ENCODE measurements around the gene COLGALT1.
"Not testable (repeated sequence)": the region's sequence is repeated elsewhere in the genome, so short reads cannot be mapped to it uniquely, and the experiment has no call there.

Gene COLGALT1

GRCh38 chr19:17579661-17580244 is 24.3 kb downstream of the COLGALT1 start:
- no peak overlapping the region for H3K4me3 ChIP-seq (ENCODE audit: low read depth, low read length)
- DNase-seq (ENCODE audit: low read depth), result peak; percentile 63
- TF ChIP-seq MAX (IDR thresholded peaks at IDR 0.05; ENCODE audit: low read depth, low read length) (no peak), MYC (IDR thresholded peaks at IDR 0.05; ENCODE audit: low read depth, low read length) (no peak), CTCF (IDR thresholded peaks at IDR 0.05; ENCODE audit: low read depth, low read length) (no peak), POLR2A (IDR thresholded peaks at IDR 0.05; ENCODE audit: extremely low read depth, insufficient read length) (no peak)

GRCh38 chr19:17580470-17581144 is 25.2 kb downstream of the COLGALT1 start:
- H3K4me3 ChIP-seq (ENCODE audit: low read depth, low read length), result no peak overlapping the region
- no peak for DNase-seq (ENCODE audit: low read depth)
- TF ChIP-seq MAX (IDR thresholded peaks at IDR 0.05; ENCODE audit: low read depth, low read length), result no peak

- TF ChIP-seq MAX (IDR thresholded peaks at IDR 0.05; ENCODE audit: low read depth, low read length) (no peak), POLR2A (IDR thresholded peaks at IDR 0.05; ENCODE audit: extremely low read depth, insufficient read length) (no peak), MYC (IDR thresholded peaks at IDR 0.05; ENCODE audit: low read depth, low read length) (no peak), CTCF (IDR thresholded peaks at IDR 0.05; ENCODE audit: low read depth, low read length) (no peak)
- H3K4me3 ChIP-seq (ENCODE audit: low read depth, low read length), result no peak overlapping the region
- DNase-seq (ENCODE audit: low read depth), result no peak
These were observed 25.9 kb downstream of the COLGALT1 start for GRCh38 chr19:17581211-17581874.

GRCh38 chr19:17582613-17583012 is 27.2 kb downstream of the COLGALT1 start:
- TF ChIP-seq MYC (IDR thresholded peaks at IDR 0.05; ENCODE audit: low read depth, low read length), result no peak
- peak; percentile 13 for TF ChIP-seq CTCF (IDR thresholded peaks at IDR 0.05; ENCODE audit: low read depth, low read length)
- no peak for DNase-seq (ENCODE audit: low read depth)
- H3K4me3 ChIP-seq (ENCODE audit: low read depth, low read length), result no peak overlapping the region

- no peak for TF ChIP-seq CTCF (IDR thresholded peaks at IDR 0.05; ENCODE audit: low read depth, low read length)
- TF ChIP-seq POLR2A (IDR thresholded peaks at IDR 0.05; ENCODE audit: extremely low read depth, insufficient read length), result no peak
- TF ChIP-seq MAX (IDR thresholded peaks at IDR 0.05; ENCODE audit: low read depth, low read length), result no peak
- TF ChIP-seq MYC (IDR thresholded peaks at IDR 0.05; ENCODE audit: low read depth, low read length), result no peak
- no peak overlapping the region for H3K4me3 ChIP-seq (ENCODE audit: low read depth, low read length)
- no peak for DNase-seq (ENCODE audit: low read depth)
These were observed 28.7 kb downstream of the COLGALT1 start for GRCh38 chr19:17584132-17584531.

- DNase-seq (ENCODE audit: low read depth); H3K4me3 ChIP-seq (ENCODE audit: low read depth, low read length): not testable (repeated sequence)
These were observed 29.9 kb downstream of the COLGALT1 start for GRCh38 chr19:17585395-17585794.

All from NB4 (cell line).